ENCODE data around the gene KCTD20.
"Not testable (repeated sequence)": the region's sequence is repeated elsewhere in the genome, so short reads cannot be mapped to it uniquely, and the experiment has no call there.

The KCTD20 gene

GRCh38 chr6:36442671-36443470 lies at the start of gene KCTD20, which contains the start of gene PXT1:
Gene KCTD20 (plus strand): TSS chr6:36443000. CDS start chr6:36470098, 27,098 bp downstream.
Gene PXT1 (minus strand): TSS chr6:36442854. CDS start chr6:36426082, 16,772 bp downstream.
- DNase-seq = peak; percentile 93

DNA sequence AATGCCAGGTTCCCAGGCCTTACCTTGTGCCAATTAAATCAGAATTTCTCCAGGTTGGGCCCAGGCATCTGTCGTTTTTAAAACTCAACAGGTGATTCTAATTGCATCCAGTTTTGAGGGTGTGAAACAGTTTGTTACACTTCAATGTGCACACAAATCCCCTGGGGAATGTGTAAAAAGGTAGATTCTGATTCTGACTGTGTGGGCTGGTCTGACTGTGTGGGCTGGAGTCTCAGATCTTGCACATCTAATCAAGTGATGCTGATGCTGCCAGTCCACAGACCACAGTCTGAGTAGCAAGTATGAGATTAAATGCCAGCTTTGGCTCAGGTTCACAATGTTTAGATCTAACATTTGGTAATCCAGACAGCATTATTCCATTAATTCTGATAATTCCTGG lies 42.8 kb upstream of the KCTD20 start:
- no peak for DNase-seq

DNA sequence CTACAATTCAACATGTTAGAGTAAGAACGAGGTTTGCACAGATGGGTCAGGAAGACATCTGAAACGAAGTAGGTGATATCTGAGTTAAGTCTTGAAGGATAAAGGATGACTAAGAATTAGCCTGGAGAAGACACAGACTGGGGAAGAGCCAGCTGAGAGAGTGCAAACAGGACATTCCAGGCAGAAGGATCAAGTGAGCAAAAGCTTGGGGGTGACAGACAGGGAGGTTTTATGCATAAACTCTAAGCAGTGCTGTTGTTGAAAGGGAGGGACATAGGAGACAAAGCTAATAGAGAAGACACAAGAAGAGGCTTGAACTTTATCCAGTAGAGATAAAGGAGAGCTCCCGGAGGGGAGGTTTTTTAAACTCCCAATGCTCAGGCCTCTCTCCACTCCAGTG lies 40.3 kb upstream of the KCTD20 start:
- no peak for DNase-seq

- DNase-seq = no peak
Measured at GRCh38 chr6:36404164-36404563, 38.6 kb upstream of the KCTD20 start.

- DNase-seq = not testable (repeated sequence)
Measured at GRCh38 chr6:36409718-36410117, 33.1 kb upstream of the KCTD20 start.

- no peak for DNase-seq
Measured at GRCh38 chr6:36413489-36414480, 29.0 kb upstream of the KCTD20 start.

- DNase-seq = no peak
Measured at GRCh38 chr6:36414481-36414880, 28.3 kb upstream of the KCTD20 start.

- DNase-seq = no peak
Measured at GRCh38 chr6:36418558-36418957, 24.2 kb upstream of the KCTD20 start.

DNA sequence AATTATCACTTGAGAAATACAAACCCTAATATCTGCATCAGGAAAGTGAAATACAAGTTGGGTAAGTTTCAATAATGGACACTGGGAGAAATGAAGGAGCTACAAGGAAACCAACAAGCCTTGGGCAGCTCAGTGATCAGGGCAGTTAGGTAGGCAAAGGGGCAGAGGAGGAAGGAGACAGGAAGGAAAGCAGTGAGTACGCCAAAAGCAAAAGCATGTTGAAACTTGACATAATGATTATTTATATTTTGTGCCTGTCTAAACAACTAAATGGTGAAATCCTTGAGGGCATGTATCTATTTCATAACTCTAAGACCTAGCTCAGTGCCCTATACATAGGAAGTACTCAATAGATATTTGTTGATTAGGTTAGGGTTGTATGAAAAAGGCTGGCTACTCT lies 23.5 kb upstream of the KCTD20 start:
- DNase-seq = no peak

- DNase-seq = no peak
Measured at GRCh38 chr6:36422714-36423100, 20.1 kb upstream of the KCTD20 start.

GRCh38 chr6:36423101-36423824 lies 19.5 kb upstream of the KCTD20 start:
- peak; percentile 99 for DNase-seq

GRCh38 chr6:36426622-36427021 lies 16.2 kb upstream of the KCTD20 start:
- DNase-seq = no peak

DNA sequence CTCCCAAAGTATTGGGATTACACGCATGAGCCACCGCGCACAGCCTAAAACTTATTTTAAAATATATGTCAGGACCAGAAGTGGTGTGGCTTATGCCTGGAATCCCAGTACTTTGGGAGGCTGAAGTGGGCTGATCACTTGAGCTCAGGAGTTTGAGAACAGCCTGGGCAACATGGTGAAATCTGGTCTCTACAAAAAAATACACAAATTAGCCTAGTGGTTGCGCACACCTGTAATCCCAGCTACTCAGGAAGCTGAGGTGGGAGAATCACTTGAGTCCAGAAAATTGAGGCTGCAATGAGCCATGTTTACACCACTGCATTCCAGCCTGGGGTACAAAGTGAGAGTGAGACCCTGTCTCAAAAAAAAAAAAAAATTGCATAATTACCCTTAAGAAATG lies 13.9 kb upstream of the KCTD20 start:
- no peak for DNase-seq

GRCh38 chr6:36430351-36430750 lies 12.4 kb upstream of the KCTD20 start:
- DNase-seq = peak; percentile 97

GRCh38 chr6:36431197-36431596 lies 11.6 kb upstream of the KCTD20 start:
- DNase-seq = no peak

DNA sequence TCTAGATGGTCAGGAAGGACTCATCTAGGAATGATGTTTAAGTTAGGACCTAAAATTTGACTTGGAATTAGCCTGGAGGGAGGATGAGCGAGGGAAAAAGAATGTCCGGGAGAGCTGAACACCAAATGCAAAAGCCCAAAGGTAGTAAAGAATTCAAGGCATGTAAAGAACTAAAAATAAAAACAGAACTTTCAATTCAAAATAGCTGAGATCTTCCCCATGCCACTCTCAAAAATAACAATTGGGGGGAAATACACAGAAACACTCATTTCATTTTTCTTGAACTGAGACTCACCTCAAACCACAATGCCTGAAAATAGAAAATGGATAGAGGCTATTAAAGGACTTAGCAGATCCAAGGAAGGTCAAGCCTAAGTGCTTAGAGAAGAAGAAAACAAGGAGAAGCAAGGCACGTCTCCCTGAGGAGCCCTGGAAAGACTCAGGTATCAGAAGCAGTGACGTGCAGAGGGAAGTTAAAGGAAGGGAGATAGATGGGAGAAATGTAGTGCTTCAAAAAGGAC lies 10.6 kb upstream of the KCTD20 start:
- DNase-seq = peak; percentile 26

- DNase-seq = no peak
Measured at GRCh38 chr6:36436466-36436865, 6.3 kb upstream of the KCTD20 start.

DNA sequence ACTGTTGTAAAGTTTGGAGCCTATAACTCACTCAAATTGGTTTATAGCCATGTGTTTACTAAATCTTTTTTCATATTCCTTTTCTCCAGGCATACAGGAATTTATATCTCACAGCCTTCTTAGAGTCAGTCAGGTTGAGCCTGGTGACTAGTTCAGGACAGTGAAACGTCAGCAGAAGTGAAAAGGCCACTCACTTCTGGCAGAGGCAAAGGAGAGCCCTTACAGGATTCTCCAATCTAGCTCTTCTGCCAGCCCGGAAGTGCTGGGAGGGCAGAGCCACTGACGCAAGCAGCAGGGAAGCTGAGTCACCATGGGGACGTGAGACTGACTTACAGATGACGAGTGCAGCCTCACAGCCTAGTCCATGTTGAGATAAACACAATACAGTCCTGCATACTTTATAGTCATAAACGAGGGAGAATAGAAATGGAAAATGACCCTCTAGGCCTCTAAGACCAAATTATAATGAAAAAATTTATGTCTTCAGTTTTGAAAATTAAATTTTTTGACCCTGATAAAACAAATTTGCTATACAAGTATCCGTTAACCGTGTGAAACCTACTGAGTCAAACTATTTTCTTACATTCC lies 1.4 kb upstream of the KCTD20 start:
- peak; percentile 86 for DNase-seq

DNA sequence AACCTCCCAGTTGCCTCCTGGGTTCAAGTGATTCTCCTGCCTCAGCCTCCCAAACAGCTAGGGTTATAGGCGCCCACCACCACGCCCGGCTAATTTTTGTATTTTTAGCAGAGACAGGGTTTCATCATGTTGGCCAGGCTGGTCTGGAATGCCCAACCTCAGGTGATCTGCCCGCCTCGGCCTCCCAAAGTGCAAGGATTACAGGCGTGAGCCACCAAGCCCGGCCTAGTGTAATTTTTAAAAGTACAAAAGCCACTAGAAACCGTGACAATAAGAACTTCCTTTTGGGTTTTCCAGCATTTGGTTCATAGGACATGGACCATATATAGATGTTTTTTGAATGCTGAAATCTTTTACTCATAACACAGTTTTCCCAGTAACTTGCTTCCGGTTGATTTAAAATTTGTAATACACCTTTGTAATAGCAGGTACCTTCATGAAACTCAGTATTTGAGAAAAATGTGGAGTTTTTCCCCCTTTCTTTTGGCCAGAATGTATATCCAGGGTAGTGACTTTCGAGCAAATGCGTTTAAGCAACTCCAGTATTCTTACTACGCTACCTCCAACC lies 613 bp upstream of the KCTD20 start:
- no peak for DNase-seq

GRCh38 chr6:36443471-36444428 lies 950 bp downstream of the KCTD20 start:
- DNase-seq = peak; percentile 86

DNA sequence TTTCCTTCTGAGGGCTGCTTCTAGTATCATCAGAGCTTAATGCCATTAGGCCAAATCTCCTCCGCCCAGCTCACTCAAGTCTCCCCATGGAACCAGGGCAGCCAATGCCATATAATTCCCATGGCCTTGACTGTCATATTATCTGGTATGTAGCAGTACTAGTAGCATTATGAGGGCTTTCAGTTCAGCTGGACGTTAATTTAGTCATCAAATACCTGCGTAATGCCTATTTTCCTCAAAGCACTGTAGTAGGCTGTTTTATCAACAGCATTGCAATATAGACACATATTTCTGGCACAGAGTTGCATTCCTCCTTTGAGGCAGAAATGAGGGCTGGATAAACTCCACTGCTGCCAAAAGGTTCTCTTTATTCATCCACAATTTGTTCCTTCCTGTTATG lies 1.7 kb downstream of the KCTD20 start:
- peak; percentile 94 for DNase-seq

All from NCI-H82 (cell line).